Measurements from ENCODE around the gene SLC39A8. TPM values are rescaled to one million over a fixed set of nuclear protein-coding genes. Genes with fewer than 3 reads are reported as not detected.

Gene SLC39A8
- total RNA-seq, 5 donors from 2014 or later (not counting 1 experiment from before 2014, with no cell fraction given) = 19.2 to 23.0 (median 19.9) TPM

- Histone ChIP-seq H3K27ac (ENCODE audit: low read length) (no peak overlapping the region), H3K27me3 (replicated peaks in 1 of 2; ENCODE audit: control insufficient read depth in 2 of 2, extremely low read depth in 1 of 2, insufficient read depth in 2 of 2, low read length in 1 of 2) (no peaks in the 10 kb centered on the region), H3K4me3 (ENCODE audit: control insufficient read depth in 1 of 2, extremely low read depth in 1 of 2, low read length in 1 of 2) (no peak overlapping the region), H3K4me1 (ENCODE audit: control insufficient read depth in 1 of 2, extremely low read depth in 1 of 2, insufficient read depth in 2 of 2, low read length in 2 of 2) (no peaks in the 10 kb centered on the region), H3K36me3 (ENCODE audit: control insufficient read depth in 2 of 2, extremely low read depth in 1 of 2, insufficient read depth in 1 of 2, low read length in 1 of 2) (peaks cover 0 to 4% of the 10 kb centered on the region in 2 donors), H3K9me3 (no peaks in the 10 kb centered on the region)
- ChIA-PET POLR2A (no interaction called here), CTCF (no interaction called here)
- no CpG with 5 or more reads among the region's 1 CpG for WGBS (ENCODE audit: insufficient coverage)
- Mint-ChIP-seq H3K9me3 (no peaks in the 10 kb centered on the region), H3K36me3 (peaks cover 27% of the 10 kb centered on the region), H3K27me3 (no peaks in the 10 kb centered on the region), H3K4me3 (no peak overlapping the region), H3K27ac (no peak overlapping the region), H3K4me1 (peaks cover 0 to 6% (median 4%) of the 10 kb centered on the region in 3 donors)
- DNase-seq = no peak
- no peak for ATAC-seq (replicated peaks in 1 of 4)
Observed at GRCh38 chr4:102302762-102303161, 42.5 kb downstream of the SLC39A8 start.

- no peaks in the 10 kb centered on the region for H3K27me3 Mint-ChIP-seq
- H3K4me3 ChIP-seq (ENCODE audit: control insufficient read depth in 1 of 2, extremely low read depth in 1 of 2, low read length in 1 of 2) = no peak overlapping the region
- ATAC-seq (replicated peaks in 1 of 4) = no peak
- no peak overlapping the region for H3K27ac Mint-ChIP-seq
- peaks cover 0 to 7% of the 10 kb centered on the region in 2 donors for H3K36me3 ChIP-seq (ENCODE audit: control insufficient read depth in 2 of 2, extremely low read depth in 1 of 2, insufficient read depth in 1 of 2, low read length in 1 of 2)
- WGBS (ENCODE audit: insufficient coverage) = no CpG with 5 or more reads among the region's 1 CpG
- no peaks in the 10 kb centered on the region for H3K27me3 ChIP-seq (replicated peaks in 1 of 2; ENCODE audit: control insufficient read depth in 2 of 2, extremely low read depth in 1 of 2, insufficient read depth in 2 of 2, low read length in 1 of 2)
- CTCF ChIA-PET = interaction anchor here (0.7 kb wide), 2 partner anchors 10 to 1206 kb away, joined by 3 read pairs; no protein-coding TSS in a partner anchor
- peaks cover 38% of the 10 kb centered on the region for H3K36me3 Mint-ChIP-seq
- no peaks in the 10 kb centered on the region for H3K4me1 ChIP-seq (ENCODE audit: control insufficient read depth in 1 of 2, extremely low read depth in 1 of 2, insufficient read depth in 2 of 2, low read length in 2 of 2)
- no peaks in the 10 kb centered on the region for H3K9me3 Mint-ChIP-seq
- H3K9me3 ChIP-seq = no peaks in the 10 kb centered on the region
- DNase-seq = no peak
- POLR2A ChIA-PET = interaction anchor here in 1 of 2 donors (0.6 kb wide), 1 partner anchor 1267 kb away, joined by 4 read pairs; no protein-coding TSS in a partner anchor
- peaks cover 0 to 6% (median 1%) of the 10 kb centered on the region in 3 donors for H3K4me1 Mint-ChIP-seq
- H3K27ac ChIP-seq (ENCODE audit: low read length) = no peak overlapping the region
- H3K4me3 Mint-ChIP-seq = no peak overlapping the region
Observed at GRCh38 chr4:102301167-102301566, 44.1 kb downstream of the SLC39A8 start.

- no peaks in the 10 kb centered on the region for H3K4me1 ChIP-seq (ENCODE audit: control insufficient read depth in 1 of 2, extremely low read depth in 1 of 2, insufficient read depth in 2 of 2, low read length in 2 of 2)
- Mint-ChIP-seq H3K27me3 (no peaks in the 10 kb centered on the region), H3K4me1 (peaks cover 0 to 6% (median 1%) of the 10 kb centered on the region in 3 donors), H3K36me3 (peaks cover 39% of the 10 kb centered on the region), H3K4me3 (no peak overlapping the region), H3K27ac (no peak overlapping the region), H3K9me3 (no peaks in the 10 kb centered on the region)
- H3K4me3 ChIP-seq (ENCODE audit: control insufficient read depth in 1 of 2, extremely low read depth in 1 of 2, low read length in 1 of 2) = no peak overlapping the region
- ATAC-seq (replicated peaks in 1 of 4) (peak in 3 of 4 experiments; percentile 49 to 71 (median 52)), DNase-seq (peak in 22 of 35 experiments; percentile 1 to 50 (median 4))
- ChIA-PET CTCF (no interaction called here), POLR2A (no interaction called here)
- peaks cover 0 to 7% of the 10 kb centered on the region in 2 donors for H3K36me3 ChIP-seq (ENCODE audit: control insufficient read depth in 2 of 2, extremely low read depth in 1 of 2, insufficient read depth in 1 of 2, low read length in 1 of 2)
- H3K27ac ChIP-seq (ENCODE audit: low read length) = no peak overlapping the region
- WGBS (ENCODE audit: insufficient coverage) = no CpG with 5 or more reads among the region's 4 CpGs
- no peaks in the 10 kb centered on the region for H3K27me3 ChIP-seq (replicated peaks in 1 of 2; ENCODE audit: control insufficient read depth in 2 of 2, extremely low read depth in 1 of 2, insufficient read depth in 2 of 2, low read length in 1 of 2)
- no peaks in the 10 kb centered on the region for H3K9me3 ChIP-seq
Observed at GRCh38 chr4:102299354-102300107, 45.8 kb downstream of the SLC39A8 start.

- H3K9me3 Mint-ChIP-seq = no peaks in the 10 kb centered on the region
- POLR2A ChIA-PET = no interaction called here
Observed at GRCh38 chr4:102298716-102299115, 46.6 kb downstream of the SLC39A8 start.

GRCh38 chr4:102295153-102295862, 50.0 kb downstream of the SLC39A8 start:
- ChIA-PET POLR2A (no interaction called here), CTCF (no interaction called here)
- ATAC-seq (replicated peaks in 1 of 4) (no peak), DNase-seq (no peak)
- H3K36me3 Mint-ChIP-seq = peaks cover 51% of the 10 kb centered on the region
- Histone ChIP-seq H3K4me3 (ENCODE audit: control insufficient read depth in 1 of 2, extremely low read depth in 1 of 2, low read length in 1 of 2) (no peak overlapping the region), H3K9me3 (no peaks in the 10 kb centered on the region), H3K36me3 (ENCODE audit: control insufficient read depth in 2 of 2, extremely low read depth in 1 of 2, insufficient read depth in 1 of 2, low read length in 1 of 2) (peaks cover 4 to 5% of the 10 kb centered on the region in 2 donors), H3K4me1 (ENCODE audit: control insufficient read depth in 1 of 2, extremely low read depth in 1 of 2, insufficient read depth in 2 of 2, low read length in 2 of 2) (no peaks in the 10 kb centered on the region), H3K27ac (ENCODE audit: low read length) (no peak overlapping the region), H3K27me3 (replicated peaks in 1 of 2; ENCODE audit: control insufficient read depth in 2 of 2, extremely low read depth in 1 of 2, insufficient read depth in 2 of 2, low read length in 1 of 2) (no peaks in the 10 kb centered on the region)
- no peak overlapping the region for H3K27ac Mint-ChIP-seq
- no peaks in the 10 kb centered on the region for H3K9me3 Mint-ChIP-seq
- no peaks in the 10 kb centered on the region for H3K27me3 Mint-ChIP-seq
- H3K4me3 Mint-ChIP-seq = no peak overlapping the region
- peaks cover 0 to 16% (median 1%) of the 10 kb centered on the region in 3 donors for H3K4me1 Mint-ChIP-seq

More at GRCh38 chr4:102298716-102299115, 46.6 kb downstream of the SLC39A8 start:
- Mint-ChIP-seq H3K36me3 (peaks cover 39% of the 10 kb centered on the region), H3K27ac (no peak overlapping the region), H3K27me3 (no peaks in the 10 kb centered on the region), H3K4me1 (peaks cover 0 to 6% (median 1%) of the 10 kb centered on the region in 3 donors), H3K4me3 (no peak overlapping the region)
- Histone ChIP-seq H3K27ac (ENCODE audit: low read length) (no peak overlapping the region), H3K36me3 (ENCODE audit: control insufficient read depth in 2 of 2, extremely low read depth in 1 of 2, insufficient read depth in 1 of 2, low read length in 1 of 2) (peaks cover 0 to 4% of the 10 kb centered on the region in 2 donors), H3K4me1 (ENCODE audit: control insufficient read depth in 1 of 2, extremely low read depth in 1 of 2, insufficient read depth in 2 of 2, low read length in 2 of 2) (no peaks in the 10 kb centered on the region), H3K9me3 (no peaks in the 10 kb centered on the region), H3K27me3 (replicated peaks in 1 of 2; ENCODE audit: control insufficient read depth in 2 of 2, extremely low read depth in 1 of 2, insufficient read depth in 2 of 2, low read length in 1 of 2) (no peaks in the 10 kb centered on the region), H3K4me3 (ENCODE audit: control insufficient read depth in 1 of 2, extremely low read depth in 1 of 2, low read length in 1 of 2) (no peak overlapping the region)
- CTCF ChIA-PET = no interaction called here
- 100% methylated on average over 1 of the region's 1 CpG for WGBS (ENCODE audit: insufficient coverage)
- ATAC-seq (replicated peaks in 1 of 4) = no peak
- DNase-seq = no peak

- H3K27ac ChIP-seq (ENCODE audit: low read length) = no peak overlapping the region
- H3K4me3 Mint-ChIP-seq = no peak overlapping the region
- no peak for ATAC-seq (replicated peaks in 1 of 4)
- ChIA-PET CTCF (interaction anchor here in 1 of 2 donors (1.0 kb wide), 1 partner anchor 125 kb away, joined by 3 read pairs; no protein-coding TSS in a partner anchor), POLR2A (no interaction called here)
- no peaks in the 10 kb centered on the region for H3K27me3 ChIP-seq (replicated peaks in 1 of 2; ENCODE audit: control insufficient read depth in 2 of 2, extremely low read depth in 1 of 2, insufficient read depth in 2 of 2, low read length in 1 of 2)
- H3K9me3 Mint-ChIP-seq = no peaks in the 10 kb centered on the region
- H3K9me3 ChIP-seq = no peaks in the 10 kb centered on the region
- no peak for DNase-seq
- no peak overlapping the region for H3K27ac Mint-ChIP-seq
- no peak overlapping the region for H3K4me3 ChIP-seq (ENCODE audit: control insufficient read depth in 1 of 2, extremely low read depth in 1 of 2, low read length in 1 of 2)
- peaks cover 0 to 10% (median 0%) of the 10 kb centered on the region in 3 donors for H3K4me1 Mint-ChIP-seq
- H3K27me3 Mint-ChIP-seq = no peaks in the 10 kb centered on the region
- no peaks in the 10 kb centered on the region for H3K4me1 ChIP-seq (ENCODE audit: control insufficient read depth in 1 of 2, extremely low read depth in 1 of 2, insufficient read depth in 2 of 2, low read length in 2 of 2)
- H3K36me3 Mint-ChIP-seq = peaks cover 47% of the 10 kb centered on the region
- peaks cover 0 to 5% of the 10 kb centered on the region in 2 donors for H3K36me3 ChIP-seq (ENCODE audit: control insufficient read depth in 2 of 2, extremely low read depth in 1 of 2, insufficient read depth in 1 of 2, low read length in 1 of 2)
Observed at GRCh38 chr4:102288497-102288896, 56.8 kb downstream of the SLC39A8 start.
